Adrenal gland (tissue), 12 donors: ENCODE data around the gene SF3B2. TPM values are rescaled to one million over a fixed set of nuclear protein-coding genes. Genes with fewer than 3 reads are reported as not detected.

Source experiments
- DNase-seq, 7 donors: peaks; one replicate each; pipeline ENCODE4 v3.0.0-alpha.2; 2019 to 2020
- H3K27ac ChIP-seq, 5 donors: fragments of 200-600 bp; sonication (generic) in 4 of 5; 1 replicate in 3 of 5; 2 replicates in 2 of 5; pipeline versions ENCODE4 v1.5.1 to v1.8.0; 2016 to 2020; ENCODE audit warnings: mild to moderate bottlenecking in 1 of 5
- H3K27me3 ChIP-seq: fragments of 200-600 bp; 2 replicates; pipeline ENCODE4 v1.8.0; 2021
- H3K36me3 ChIP-seq, 2 donors: fragments of 200-600 bp; replicated peaks in 1 of 2; 1 replicate in 1 of 2; 2 replicates in 1 of 2; pipeline versions ENCODE4 v1.5.1 to v1.8.0; 2018 to 2022
- H3K4me1 ChIP-seq, 2 donors: fragments of 200-600 bp; replicated peaks in 1 of 2; 1 replicate in 1 of 2; 2 replicates in 1 of 2; pipeline versions ENCODE4 v1.5.1 to v1.8.0; 2018 to 2021
- H3K4me3 ChIP-seq, 4 donors: fragments of 200-600 bp; sonication (generic) in 3 of 4; one replicate each; pipeline ENCODE4 v1.5.1; 2016 to 2018
- H3K9me3 ChIP-seq, 3 donors: fragments of 200-600 bp; sonication (generic) in 1 of 3; replicated peaks in 1 of 3; 1 replicate in 2 of 3; 2 replicates in 1 of 3; pipeline versions ENCODE4 v1.5.1 to v1.8.0; 2016 to 2021
- CTCF ChIP-seq, 6 experiments: fragments of 450-650 bp in 4 of 6; fragments of 200-600 bp in 2 of 6; sonication (generic) in 1 of 6; IDR thresholded peaks; 1 replicate in 5 of 6; 2 replicates in 1 of 6; pipeline versions ENCODE4 v1.5.1 to v1.8.0; 2016 to 2021; ENCODE audit warnings: antibody characterized with exemption in 6 of 6, mild to moderate bottlenecking in 2 of 6, moderate library complexity in 1 of 6
- POLR2A ChIP-seq, 2 donors: fragments of 450-650 bp; IDR thresholded peaks; one replicate each; pipeline ENCODE4 v1.6.1; 2017; ENCODE audit warnings: antibody characterized with exemption in 2 of 2, mild to moderate bottlenecking in 2 of 2, moderate library complexity in 1 of 2
- WGBS, 4 donors: extraction: QIAGEN DNeasy Blood & Tissue Kit in 2 of 4; methylation state at CpG; one replicate each; pipeline versions ENCODE4 v1.1.5 to v1.1.7; 2013 to 2017; 5-methylcytosine and 5-hydroxymethylcytosine counted together
- intact Hi-C, 2 donors: fragments of 100-400 bp; cut with DNase I; formaldehyde crosslinking; loops; one replicate each; pipeline versions ENCODE4 v1.14.1 to v1.15.0; 2022 to 2023
- polyA plus RNA-seq, 3 donors: library from polyadenylated mRNA; stranded (reverse); fragments of 200-250 nt in 2 of 3; fragments of 350-450 nt in 1 of 3; fragmentation: Illumina TruSeq in 1 of 3; extraction: RNeasy Lipid Tissue Mini Kit (QIAGEN cat#74804) in 1 of 3; gene quantifications; one replicate each; pipeline ENCODE4 v1.2.3, GENCODE V29; 2013 to 2014
- total RNA-seq, 9 donors: library from RNA; depleted of rRNA in 4 of 9; stranded (reverse); fragments of >200 nt in 4 of 9; fragments of 120-200 nt in 1 of 9; fragmentation: NEBNext Ultra II Directional in 1 of 9; extraction: Animal tissue kit (Norgen Biotek cat#: 25700) in 1 of 9; gene quantifications; one replicate each; pipeline versions ENCODE4 v1.1.0 to v1.2.4, GENCODE V29; 2013 to 2023
- donor health status: healthy with polysubstance abuse.
- donor health status: Bipolar disorder and iron deficiency.
- donor health status: DM: yes; HTN: yes; CAD: no.
- donor health status: DM: no; HTN: no; CAD: no.
- donor health status: DM: no; HTN: no; CAD: no.
- donor health status: DM: yes; HTN: yes; CAD: no.

Gene SF3B2
- total and polyA plus RNA-seq, 12 donors, result 101 to 196 (median 141) TPM

- H3K27me3 ChIP-seq, result peaks cover 6% of the 10 kb centered on the region
- WGBS, 4 donors, result 87 to 97% (median 93%) methylated on average over 10 of the region's 10 CpGs
- DNase-seq, result no peak
- H3K4me3 ChIP-seq, result no peak overlapping the region
- intact Hi-C loops, result no loop called here
- H3K27ac ChIP-seq, result no peak overlapping the region
- peaks cover 7 to 10% of the 10 kb centered on the region in 2 donors for H3K4me1 ChIP-seq
- TF ChIP-seq POLR2A (IDR thresholded peaks at IDR 0.05) (no peak), CTCF (IDR thresholded peaks at IDR 0.05) (no peak)
- H3K36me3 ChIP-seq, result no peaks in the 10 kb centered on the region
- no peaks in the 10 kb centered on the region for H3K9me3 ChIP-seq
Observed at GRCh38 chr11:66016793-66017177, 35.4 kb upstream of the SF3B2 start.

- TF ChIP-seq POLR2A (IDR thresholded peaks at IDR 0.05), result no peak
- TF ChIP-seq CTCF (IDR thresholded peaks at IDR 0.05), result no peak
- H3K27me3 ChIP-seq, result peaks cover under 1% of the 10 kb centered on the region
- no peaks in the 10 kb centered on the region for H3K9me3 ChIP-seq
- no peak overlapping the region for H3K4me3 ChIP-seq
- intact Hi-C loops, result no loop called here
- H3K36me3 ChIP-seq, result no peaks in the 10 kb centered on the region
- no peak overlapping the region for H3K27ac ChIP-seq
- peaks cover 7 to 9% of the 10 kb centered on the region in 2 donors for H3K4me1 ChIP-seq
- DNase-seq, result no peak
- WGBS, 4 donors, result 78 to 83% (median 79%) methylated on average over 3 to 4 of the region's 4 CpGs
Observed at GRCh38 chr11:66017321-66017720, 34.8 kb upstream of the SF3B2 start.

- 51 to 70% (median 56%) methylated on average over 3 to 8 of the region's 8 CpGs for WGBS, 4 donors
- H3K36me3 ChIP-seq, result no peaks in the 10 kb centered on the region
- no peak overlapping the region for H3K27ac ChIP-seq
- H3K4me3 ChIP-seq, result no peak overlapping the region
- no peak for TF ChIP-seq POLR2A (IDR thresholded peaks at IDR 0.05)
- TF ChIP-seq CTCF (IDR thresholded peaks at IDR 0.05), result no peak
- no peaks in the 10 kb centered on the region for H3K9me3 ChIP-seq
- intact Hi-C loops, result no loop called here
- H3K4me1 ChIP-seq, result peaks cover 7 to 14% of the 10 kb centered on the region in 2 donors
- H3K27me3 ChIP-seq, result no peaks in the 10 kb centered on the region
- DNase-seq, result no peak
Observed at GRCh38 chr11:66020212-66020611, 32.0 kb upstream of the SF3B2 start.

GRCh38 chr11:66020618-66021357 lies 31.4 kb upstream of the SF3B2 start:
- intact Hi-C loops, result no loop called here
- Histone ChIP-seq H3K4me1 (peaks cover 7 to 14% of the 10 kb centered on the region in 2 donors), H3K36me3 (no peaks in the 10 kb centered on the region), H3K4me3 (no peak overlapping the region), H3K27me3 (no peaks in the 10 kb centered on the region), H3K27ac (no peak overlapping the region), H3K9me3 (no peaks in the 10 kb centered on the region)
- TF ChIP-seq CTCF (IDR thresholded peaks at IDR 0.05) (no peak), POLR2A (IDR thresholded peaks at IDR 0.05) (no peak)
- WGBS, 4 donors, result 66 to 73% (median 69%) methylated on average over 18 to 25 of the region's 25 CpGs
- peak; percentile 63 to 90 (median 84) for DNase-seq
